ENCODE data around the gene LPAR1.
"Not testable (repeated sequence)": the region's sequence is repeated elsewhere in the genome, so short reads cannot be mapped to it uniquely, and the experiment has no call there.

LPAR1 gene

DNA sequence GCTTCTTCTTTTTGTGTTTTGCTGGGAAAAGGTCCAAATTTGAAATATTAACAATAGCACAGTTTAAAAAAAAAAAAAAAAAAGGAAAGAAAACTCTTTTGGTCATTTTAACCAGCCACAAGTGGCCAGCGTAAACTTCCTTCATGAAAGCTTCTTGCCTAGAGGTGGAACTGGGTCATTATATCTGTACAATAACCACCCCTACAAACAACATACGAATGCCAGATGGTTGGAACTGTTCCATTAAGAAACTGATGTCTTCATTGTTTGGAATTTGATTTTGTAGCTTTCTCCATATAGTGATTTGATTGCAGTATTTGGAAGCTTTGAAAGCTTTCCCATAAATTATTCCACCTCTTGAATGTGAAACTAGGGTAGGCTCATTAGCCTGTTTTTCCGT is 18.3 kb upstream of the LPAR1 start:
- no peak overlapping the region for H3K4me3 ChIP-seq (ENCODE audit: control insufficient read depth, low read depth, low read length)
- TF ChIP-seq CTCF (conservative IDR thresholded peaks at IDR 0.05; ENCODE audit: control insufficient read depth, insufficient read depth, low read depth, low read length) = no peak
- peak; percentile 89 for DNase-seq (ENCODE audit: low read depth)

- DNase-seq (ENCODE audit: low read depth) = no peak
- no peak overlapping the region for H3K4me3 ChIP-seq (ENCODE audit: control insufficient read depth, low read depth, low read length)
- no peak for TF ChIP-seq CTCF (conservative IDR thresholded peaks at IDR 0.05; ENCODE audit: control insufficient read depth, insufficient read depth, low read depth, low read length)
Observed at GRCh38 chr9:111052791-111053190, 14.5 kb upstream of the LPAR1 start.

DNA sequence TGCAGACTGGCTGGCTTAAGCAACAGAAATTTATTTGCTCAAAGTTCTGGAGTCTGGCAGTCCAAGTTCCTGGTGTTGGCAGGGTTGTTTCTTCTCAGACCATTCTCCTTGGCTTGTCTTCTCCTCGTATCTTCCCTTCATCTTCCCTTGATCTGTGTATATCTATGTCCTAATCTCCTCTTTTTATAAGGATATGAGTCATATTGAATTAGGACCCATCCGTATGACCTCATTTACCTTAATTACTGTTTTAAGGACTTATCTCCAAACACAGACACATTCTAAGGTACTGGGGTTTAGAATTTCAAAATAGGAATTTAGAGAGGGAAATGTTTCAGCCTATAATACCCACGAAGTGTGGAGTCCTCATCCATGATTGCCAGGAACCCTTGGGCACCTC is 13.1 kb upstream of the LPAR1 start:
- TF ChIP-seq CTCF (conservative IDR thresholded peaks at IDR 0.05; ENCODE audit: control insufficient read depth, insufficient read depth, low read depth, low read length) = no peak
- no peak overlapping the region for H3K4me3 ChIP-seq (ENCODE audit: control insufficient read depth, low read depth, low read length)
- DNase-seq (ENCODE audit: low read depth) = no peak

- no peak for DNase-seq (ENCODE audit: low read depth)
- H3K4me3 ChIP-seq (ENCODE audit: control insufficient read depth, low read depth, low read length) = no peak overlapping the region
- no peak for TF ChIP-seq CTCF (conservative IDR thresholded peaks at IDR 0.05; ENCODE audit: control insufficient read depth, insufficient read depth, low read depth, low read length)
Observed at GRCh38 chr9:111050819-111051218, 12.5 kb upstream of the LPAR1 start.

- not testable (repeated sequence) for DNase-seq (ENCODE audit: low read depth); H3K4me3 ChIP-seq (ENCODE audit: control insufficient read depth, low read depth, low read length)
Observed at GRCh38 chr9:111047287-111047686, 9.0 kb upstream of the LPAR1 start.

GRCh38 chr9:111041902-111042301 is 3.6 kb upstream of the LPAR1 start:
- TF ChIP-seq CTCF (conservative IDR thresholded peaks at IDR 0.05; ENCODE audit: control insufficient read depth, insufficient read depth, low read depth, low read length) = no peak
- DNase-seq (ENCODE audit: low read depth) = no peak
- no peak overlapping the region for H3K4me3 ChIP-seq (ENCODE audit: control insufficient read depth, low read depth, low read length)

GRCh38 chr9:111040494-111040893 is 2.2 kb upstream of the LPAR1 start:
- TF ChIP-seq CTCF (conservative IDR thresholded peaks at IDR 0.05; ENCODE audit: control insufficient read depth, insufficient read depth, low read depth, low read length) = no peak
- no peak overlapping the region for H3K4me3 ChIP-seq (ENCODE audit: control insufficient read depth, low read depth, low read length)
- no peak for DNase-seq (ENCODE audit: low read depth)

All from fibroblast of mammary gland (primary cell).